Measurements from ENCODE around the gene IL1RL2. TPM values are rescaled to one million over a fixed set of nuclear protein-coding genes. Genes with fewer than 3 reads are reported as not detected.

The IL1RL2 gene
- total and polyA plus RNA-seq, 7 donors, result 0.27 to 0.74 (median 0.43) TPM

- Histone ChIP-seq H3K4me3 (no peak overlapping the region), H3K27me3 (ENCODE audit: insufficient read depth in 3 of 3, low read length in 2 of 3) (no peaks in the 10 kb centered on the region), H3K36me3 (ENCODE audit: insufficient read depth in 1 of 2, low read depth in 1 of 2) (no peaks in the 10 kb centered on the region), H3K4me1 (no peaks in the 10 kb centered on the region), H3K27ac (no peak overlapping the region), H3K9me3 (no peaks in the 10 kb centered on the region)
- WGBS, 3 donors, result 67 to 95% (median 89%) methylated on average over 5 of the region's 5 CpGs
- ATAC-seq, result no peak
- intact Hi-C loops (cut with DNase I), result loop anchor here in 1 of 2 donors (5.0 kb wide), 1 partner anchor 49 kb away; the partner anchor contains the start of gene IL1RL2
- DNase-seq, result no peak
- TF ChIP-seq CTCF (IDR thresholded peaks at IDR 0.05), result no peak
Measured at GRCh38 chr2:102236132-102236531, 49.3 kb downstream of the IL1RL2 start.

- intact Hi-C loops (cut with DNase I), result loop anchor here in 1 of 2 donors (5.0 kb wide), 1 partner anchor 50 kb away; the partner anchor contains the start of gene IL1RL2
- H3K9me3 ChIP-seq, result no peaks in the 10 kb centered on the region
- H3K27me3 ChIP-seq (ENCODE audit: insufficient read depth in 3 of 3, low read length in 2 of 3), result no peaks in the 10 kb centered on the region
- no peak overlapping the region for H3K4me3 ChIP-seq
- whole genome bisulfite sequencing, 3 donors, result 85 to 92% (median 91%) methylated on average over 11 of the region's 11 CpGs
- H3K4me1 ChIP-seq, result no peaks in the 10 kb centered on the region
- ATAC-seq, result no peak
- TF ChIP-seq CTCF (IDR thresholded peaks at IDR 0.05), result no peak
- no peak overlapping the region for H3K27ac ChIP-seq
- no peaks in the 10 kb centered on the region for H3K36me3 ChIP-seq (ENCODE audit: insufficient read depth in 1 of 2, low read depth in 1 of 2)
- no peak for DNase-seq
Measured at GRCh38 chr2:102237176-102237575, 50.4 kb downstream of the IL1RL2 start.

GRCh38 chr2:102238039-102238756 is 51.4 kb downstream of the IL1RL2 start:
- Histone ChIP-seq H3K27ac (no peak overlapping the region), H3K36me3 (ENCODE audit: insufficient read depth in 1 of 2, low read depth in 1 of 2) (no peaks in the 10 kb centered on the region), H3K9me3 (no peaks in the 10 kb centered on the region), H3K4me1 (no peaks in the 10 kb centered on the region), H3K4me3 (no peak overlapping the region), H3K27me3 (ENCODE audit: insufficient read depth in 3 of 3, low read length in 2 of 3) (no peaks in the 10 kb centered on the region)
- no peak for TF ChIP-seq CTCF (IDR thresholded peaks at IDR 0.05)
- DNase-seq (no peak), ATAC-seq (no peak)
- intact Hi-C loops (cut with DNase I), result loop anchor here in 1 of 2 donors (5.0 kb wide), 1 partner anchor 51 kb away; the partner anchor contains the start of gene IL1RL2
- WGBS, 3 donors, result 72 to 78% (median 75%) methylated on average over 10 of the region's 10 CpGs

GRCh38 chr2:102238778-102239177 is 52.0 kb downstream of the IL1RL2 start:
- H3K4me1 ChIP-seq, result no peaks in the 10 kb centered on the region
- no peaks in the 10 kb centered on the region for H3K36me3 ChIP-seq (ENCODE audit: insufficient read depth in 1 of 2, low read depth in 1 of 2)
- no peaks in the 10 kb centered on the region for H3K9me3 ChIP-seq
- DNase-seq (no peak), ATAC-seq (no peak)
- no peak for TF ChIP-seq CTCF (IDR thresholded peaks at IDR 0.05)
- no peaks in the 10 kb centered on the region for H3K27me3 ChIP-seq (ENCODE audit: insufficient read depth in 3 of 3, low read length in 2 of 3)
- H3K27ac ChIP-seq, result no peak overlapping the region
- intact Hi-C loops (cut with DNase I), result loop anchor here in 1 of 2 donors (5.0 kb wide), 1 partner anchor 51 kb away; the partner anchor contains the start of gene IL1RL2
- WGBS, 3 donors, result 98 to 100% (median 100%) methylated on average over 2 of the region's 2 CpGs
- no peak overlapping the region for H3K4me3 ChIP-seq
